ENCODE measurements around the gene ASIC3. TPM values are rescaled to one million over a fixed set of nuclear protein-coding genes. Genes with fewer than 3 reads are reported as not detected.

ASIC3 gene
- total RNA-seq, result 6.1 to 7.9 TPM (median 7.2 TPM) in 3 replicates

DNA sequence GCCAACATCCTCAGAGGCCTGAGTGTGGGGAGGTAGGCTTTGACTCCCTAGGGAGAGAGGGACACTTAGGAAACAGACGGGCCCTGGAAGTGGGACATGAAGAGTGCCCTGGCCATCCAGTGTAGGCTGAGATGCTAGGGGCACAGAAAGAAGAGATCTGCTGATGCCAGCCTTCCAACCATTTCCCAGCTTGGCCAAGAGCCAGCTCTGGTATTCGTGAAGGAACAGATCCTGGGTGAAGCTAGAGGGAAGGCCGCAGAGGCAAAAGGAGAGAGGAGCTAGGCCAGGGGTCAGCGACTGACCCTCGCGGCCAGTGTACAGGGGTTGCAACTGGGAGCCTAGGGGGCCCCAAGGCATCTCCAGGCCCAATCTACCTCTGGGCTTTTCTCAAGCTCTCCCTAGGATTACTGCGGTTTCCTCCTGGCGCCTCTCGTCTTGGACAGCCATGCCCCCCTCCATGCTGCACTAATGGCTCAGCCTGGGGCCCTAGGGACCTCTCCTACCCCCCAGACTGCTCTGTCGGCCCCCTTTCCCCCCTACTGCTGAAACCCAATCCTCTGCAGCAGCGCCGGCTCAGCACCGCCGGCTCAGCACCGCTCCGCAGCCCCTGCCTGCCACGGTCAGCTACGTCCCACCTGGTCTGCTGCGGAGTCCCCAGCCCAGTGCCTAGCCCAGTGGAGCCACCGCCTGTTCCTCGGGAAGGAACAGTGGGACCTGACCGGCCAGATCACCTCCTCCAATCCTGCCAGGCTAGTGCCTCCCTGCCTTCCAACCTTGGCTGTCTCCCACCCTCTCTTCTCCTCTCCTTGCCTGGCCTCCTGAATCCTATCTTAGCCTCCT is at the start of gene ASIC3:
Gene ASIC3 (plus strand): TSS at position 556 of the 840 bp plus-strand sequence. CDS start 355 bp downstream, outside the sequence.
- H3K4me1 Mint-ChIP-seq, result peaks cover 9% of the 10 kb centered on the region
- H3K27me3 Mint-ChIP-seq (ENCODE audit: low read depth), result peaks cover 25% of the 10 kb centered on the region
- no peaks in the 10 kb centered on the region for H3K9me3 Mint-ChIP-seq
- TF ChIP-seq, protein P1, sequence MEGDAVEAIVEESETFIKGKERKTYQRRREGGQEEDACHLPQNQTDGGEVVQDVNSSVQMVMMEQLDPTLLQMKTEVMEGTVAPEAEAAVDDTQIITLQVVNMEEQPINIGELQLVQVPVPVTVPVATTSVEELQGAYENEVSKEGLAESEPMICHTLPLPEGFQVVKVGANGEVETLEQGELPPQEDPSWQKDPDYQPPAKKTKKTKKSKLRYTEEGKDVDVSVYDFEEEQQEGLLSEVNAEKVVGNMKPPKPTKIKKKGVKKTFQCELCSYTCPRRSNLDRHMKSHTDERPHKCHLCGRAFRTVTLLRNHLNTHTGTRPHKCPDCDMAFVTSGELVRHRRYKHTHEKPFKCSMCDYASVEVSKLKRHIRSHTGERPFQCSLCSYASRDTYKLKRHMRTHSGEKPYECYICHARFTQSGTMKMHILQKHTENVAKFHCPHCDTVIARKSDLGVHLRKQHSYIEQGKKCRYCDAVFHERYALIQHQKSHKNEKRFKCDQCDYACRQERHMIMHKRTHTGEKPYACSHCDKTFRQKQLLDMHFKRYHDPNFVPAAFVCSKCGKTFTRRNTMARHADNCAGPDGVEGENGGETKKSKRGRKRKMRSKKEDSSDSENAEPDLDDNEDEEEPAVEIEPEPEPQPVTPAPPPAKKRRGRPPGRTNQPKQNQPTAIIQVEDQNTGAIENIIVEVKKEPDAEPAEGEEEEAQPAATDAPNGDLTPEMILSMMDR (IDR thresholded peaks at IDR 0.05; ENCODE audit: unreplicated experiment), result no peak
- H3K27ac Mint-ChIP-seq, result no peak within 1 kb of the TSS
- no peak within 1 kb of the TSS for H3K4me3 Mint-ChIP-seq
- H3K36me3 Mint-ChIP-seq, result peaks cover 9% of the 10 kb centered on the region
- no peak for DNase-seq (ENCODE audit: low spot score in 2 of 2, unreplicated experiment in 2 of 2)

DNA sequence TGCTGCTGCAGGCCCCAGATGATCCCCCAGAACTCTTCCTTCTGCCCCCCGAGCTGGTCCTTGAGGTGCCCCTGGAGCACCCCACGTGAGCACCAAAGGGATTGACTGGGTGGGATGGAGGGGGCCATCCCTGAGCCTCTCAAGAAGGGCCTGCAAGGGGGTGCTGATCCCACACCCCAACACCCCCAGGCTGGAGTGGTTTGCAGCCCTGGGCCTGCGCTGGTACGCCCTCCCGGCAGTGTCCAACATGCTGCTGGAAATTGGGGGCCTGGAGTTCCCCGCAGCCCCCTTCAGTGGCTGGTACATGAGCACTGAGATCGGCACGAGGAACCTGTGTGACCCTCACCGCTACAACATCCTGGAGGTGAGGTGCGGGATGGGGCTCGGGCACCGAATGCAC is 49.3 kb upstream of the ASIC3 start:
- Mint-ChIP-seq H3K27me3 (ENCODE audit: low read depth) (no peaks in the 10 kb centered on the region), H3K27ac (no peak overlapping the region), H3K4me3 (no peak overlapping the region), H3K36me3 (no peaks in the 10 kb centered on the region), H3K9me3 (no peaks in the 10 kb centered on the region), H3K4me1 (peaks cover 19% of the 10 kb centered on the region)
- no peak for DNase-seq (ENCODE audit: low spot score in 2 of 2, unreplicated experiment in 2 of 2)
- TF ChIP-seq, protein P1 (IDR thresholded peaks at IDR 0.05; ENCODE audit: unreplicated experiment), result no peak

DNA sequence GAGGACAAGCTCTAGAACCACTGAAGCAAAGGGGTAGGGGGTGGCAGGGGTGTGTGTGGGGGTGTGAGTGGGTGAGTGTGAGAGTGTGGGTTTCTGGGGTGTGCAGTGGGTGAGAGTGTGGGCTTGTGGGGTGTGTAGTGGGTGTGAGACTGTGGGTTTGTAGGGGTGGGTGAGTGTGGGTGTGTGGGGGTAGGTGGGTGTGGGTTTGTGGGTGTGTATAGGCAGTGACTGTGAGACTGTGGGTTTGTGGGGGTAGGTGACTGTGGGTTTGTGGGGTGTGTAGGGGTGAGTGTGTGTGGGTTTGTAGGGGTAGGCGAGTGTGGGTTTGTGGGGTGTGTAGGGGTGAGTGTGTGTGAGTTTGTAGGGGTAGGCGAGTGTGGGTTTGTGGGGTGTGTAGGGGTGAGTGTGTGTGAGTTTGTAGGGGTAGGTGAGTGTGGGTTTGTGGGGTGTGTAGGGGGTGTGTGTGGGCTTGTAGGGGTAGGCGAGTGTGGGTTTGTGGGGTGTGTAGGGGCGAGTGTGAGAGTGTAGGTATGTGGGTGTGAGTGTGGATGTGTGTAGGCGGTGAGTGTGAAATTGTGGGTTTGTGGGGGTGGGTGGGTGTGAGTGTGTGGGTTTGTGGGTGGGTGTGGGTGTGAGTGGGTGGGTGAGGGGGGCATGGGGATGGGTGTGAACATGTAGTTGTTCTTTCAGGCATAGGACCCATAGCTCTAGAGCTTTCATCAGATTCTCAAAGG is 48.7 kb upstream of the ASIC3 start:
- DNase-seq (ENCODE audit: low spot score in 2 of 2, unreplicated experiment in 2 of 2), result no peak
- H3K36me3 Mint-ChIP-seq, result no peaks in the 10 kb centered on the region
- TF ChIP-seq, protein P1 (IDR thresholded peaks at IDR 0.05; ENCODE audit: unreplicated experiment), result no peak
- H3K27me3 Mint-ChIP-seq (ENCODE audit: low read depth), result peaks cover 3% of the 10 kb centered on the region
- H3K9me3 Mint-ChIP-seq, result no peaks in the 10 kb centered on the region
- no peak overlapping the region for H3K27ac Mint-ChIP-seq
- peaks cover 18% of the 10 kb centered on the region for H3K4me1 Mint-ChIP-seq
- no peak overlapping the region for H3K4me3 Mint-ChIP-seq

DNA sequence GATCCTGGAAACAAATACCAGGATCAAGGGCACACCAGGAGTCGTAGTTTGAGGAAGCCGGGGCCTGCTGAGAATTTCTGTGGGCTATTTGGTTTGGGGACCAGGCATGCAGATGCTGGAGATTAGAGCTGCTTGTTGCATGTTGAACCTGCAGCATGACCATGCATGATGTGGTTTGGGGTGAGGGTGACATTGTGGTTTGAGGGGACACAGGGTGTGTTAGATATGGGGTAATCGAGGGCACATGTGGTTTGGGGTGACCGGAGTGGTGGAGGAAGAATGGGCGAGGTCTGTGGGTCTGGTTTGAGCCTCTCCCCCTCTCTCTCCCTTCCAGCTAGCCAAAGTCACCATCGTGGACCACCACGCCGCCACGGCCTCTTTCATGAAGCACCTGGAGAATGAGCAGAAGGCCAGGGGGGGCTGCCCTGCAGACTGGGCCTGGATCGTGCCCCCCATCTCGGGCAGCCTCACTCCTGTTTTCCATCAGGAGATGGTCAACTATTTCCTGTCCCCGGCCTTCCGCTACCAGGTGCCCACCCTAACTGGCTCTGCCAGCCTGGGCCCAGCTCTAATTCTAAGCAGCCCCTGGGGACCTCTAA is 47.3 kb upstream of the ASIC3 start:
- Mint-ChIP-seq H3K4me3 (no peak overlapping the region), H3K27ac (no peak overlapping the region), H3K27me3 (ENCODE audit: low read depth) (peaks cover 3% of the 10 kb centered on the region), H3K9me3 (no peaks in the 10 kb centered on the region), H3K4me1 (peaks cover 16% of the 10 kb centered on the region), H3K36me3 (no peaks in the 10 kb centered on the region)
- DNase-seq (ENCODE audit: low spot score in 2 of 2, unreplicated experiment in 2 of 2), result no peak
- TF ChIP-seq, protein P1 (IDR thresholded peaks at IDR 0.05; ENCODE audit: unreplicated experiment), result peak; percentile 18

DNA sequence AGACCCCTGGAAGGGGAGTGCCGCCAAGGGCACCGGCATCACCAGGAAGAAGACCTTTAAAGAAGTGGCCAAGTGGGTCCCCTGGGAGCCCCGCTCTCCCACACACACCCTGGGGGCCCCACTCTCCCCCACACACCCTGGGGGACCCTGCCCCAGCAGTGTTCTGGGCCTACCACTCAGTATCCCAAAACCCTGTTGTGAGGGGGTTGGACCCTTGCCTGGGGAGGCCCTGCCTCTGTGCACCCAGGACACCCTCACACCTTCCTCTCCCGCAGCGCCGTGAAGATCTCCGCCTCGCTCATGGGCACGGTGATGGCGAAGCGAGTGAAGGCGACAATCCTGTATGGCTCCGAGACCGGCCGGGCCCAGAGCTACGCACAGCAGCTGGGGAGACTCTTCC is 46.8 kb upstream of the ASIC3 start:
- DNase-seq (ENCODE audit: low spot score in 2 of 2, unreplicated experiment in 2 of 2), result no peak

More for the DNA sequence above, 46.8 kb upstream of the ASIC3 start:
- Mint-ChIP-seq H3K27me3 (ENCODE audit: low read depth) (peaks cover 3% of the 10 kb centered on the region), H3K4me1 (peaks cover 13% of the 10 kb centered on the region), H3K36me3 (no peaks in the 10 kb centered on the region), H3K27ac (no peak overlapping the region), H3K9me3 (no peaks in the 10 kb centered on the region), H3K4me3 (no peak overlapping the region)
- TF ChIP-seq, protein P1 (IDR thresholded peaks at IDR 0.05; ENCODE audit: unreplicated experiment), result no peak

Measured in mesothelial cell of epicardium (in vitro differentiated cells).